Left lung (tissue), 10 donors: ENCODE results near the gene TSKS. TPM values are rescaled to one million over a fixed set of nuclear protein-coding genes. Genes with fewer than 3 reads are reported as not detected.

Experiments
- ATAC-seq: fragments of 200-7000 bp; cut with Tn5 transposase; one replicate; pipeline ENCODE4 v1.9.1; 2020; ENCODE audit warnings: moderate library complexity
- DNase-seq, 4 donors: peaks; one replicate each; pipeline ENCODE4 v3.0.0-alpha.2; 2013 to 2020
- H3K27ac ChIP-seq, 2 donors: fragments of 200-600 bp; sonication (generic) in 1 of 2; one replicate each; pipeline versions ENCODE4 v1.5.0 to v1.8.0; 2020 to 2021
- H3K27me3 ChIP-seq, 2 donors: fragments of 200-600 bp; sonication (generic) in 1 of 2; one replicate each; pipeline versions ENCODE4 v1.5.0 to v1.8.0; 2020 to 2021
- H3K36me3 ChIP-seq, 2 donors: fragments of 200-600 bp; sonication (generic) in 1 of 2; one replicate each; pipeline versions ENCODE4 v1.5.0 to v1.8.0; 2020 to 2021
- H3K4me1 ChIP-seq, 2 donors: fragments of 200-600 bp; one replicate each; pipeline ENCODE4 v1.8.0; 2021
- H3K4me3 ChIP-seq, 2 donors: fragments of 200-600 bp; sonication (generic) in 1 of 2; one replicate each; pipeline versions ENCODE4 v1.5.0 to v1.8.0; 2020 to 2021; ENCODE audit warnings: mild to moderate bottlenecking in 1 of 2
- H3K9me3 ChIP-seq, 2 donors: fragments of 200-600 bp; sonication (generic) in 1 of 2; one replicate each; pipeline versions ENCODE4 v1.5.0 to v1.8.0; 2020 to 2021
- CTCF ChIP-seq, 2 donors: fragments of 200-600 bp; sonication (generic) in 1 of 2; IDR thresholded peaks; one replicate each; pipeline versions ENCODE4 v1.5.0 to v1.8.0; 2021; ENCODE audit warnings: antibody characterized with exemption in 2 of 2
- intact Hi-C, 2 donors: fragments of 100-400 bp; cut with DNase I; formaldehyde crosslinking; loops; one replicate each; pipeline versions ENCODE4 v1.11.2 to v1.14.2; 2022
- polyA plus RNA-seq, 6 donors: library from polyadenylated mRNA; unstranded; fragments of 120-200 nt; gene quantifications; one replicate each; pipeline ENCODE4 v1.2.1, GENCODE V29; 2013; ENCODE audit not compliant: insufficient read length in 6 of 6
- total RNA-seq, 2 donors: library from RNA; stranded (reverse); fragmentation: NEBNext Ultra II Directional; extraction: Animal tissue kit (Norgen Biotek cat#: 25700); gene quantifications; one replicate each; pipeline ENCODE4 v1.2.1, GENCODE V29; 2021
- donor health status: DM: no; HTN: yes; CAD: no.
- donor health status: DM: no; HTN: no; CAD: no.

TSKS gene
- total and polyA plus RNA-seq, 8 donors, result 0.17 to 0.45 (median 0.24) TPM; not detected in 1

- peaks cover 0 to 49% of the 10 kb centered on the region in 2 donors for H3K36me3 ChIP-seq
- no peak overlapping the region for H3K4me3 ChIP-seq
- intact Hi-C loops, result no loop called here
- H3K27me3 ChIP-seq, result no peaks in the 10 kb centered on the region
- no peak overlapping the region for H3K27ac ChIP-seq
- no peak for TF ChIP-seq CTCF (IDR thresholded peaks at IDR 0.05)
- peaks cover 7 to 30% of the 10 kb centered on the region in 2 donors for H3K4me1 ChIP-seq
- DNase-seq, result no peak
- H3K9me3 ChIP-seq, result no peaks in the 10 kb centered on the region
- ATAC-seq, result no peak
These were observed 43.5 kb upstream of the TSKS start for GRCh38 chr19:49806620-49806959.

- H3K4me3 ChIP-seq, result no peak overlapping the region
- DNase-seq, result no peak
- no peaks in the 10 kb centered on the region for H3K27me3 ChIP-seq
- no peaks in the 10 kb centered on the region for H3K9me3 ChIP-seq
- TF ChIP-seq CTCF (IDR thresholded peaks at IDR 0.05), result no peak
- H3K4me1 ChIP-seq, result peaks cover 7 to 30% of the 10 kb centered on the region in 2 donors
- intact Hi-C loops, result no loop called here
- ATAC-seq, result no peak
- H3K36me3 ChIP-seq, result peaks cover 0 to 55% of the 10 kb centered on the region in 2 donors
- H3K27ac ChIP-seq, result no peak overlapping the region
These were observed 42.9 kb upstream of the TSKS start for GRCh38 chr19:49805822-49806619.

- Histone ChIP-seq H3K27me3 (no peaks in the 10 kb centered on the region), H3K36me3 (peaks cover 0 to 80% of the 10 kb centered on the region in 2 donors), H3K4me3 (no peak overlapping the region), H3K27ac (no peak overlapping the region), H3K9me3 (no peaks in the 10 kb centered on the region), H3K4me1 (peaks cover 0 to 14% of the 10 kb centered on the region in 2 donors)
- intact Hi-C loops, result no loop called here
- no peak for ATAC-seq
- no peak for TF ChIP-seq CTCF (IDR thresholded peaks at IDR 0.05)
- DNase-seq, result no peak
These were observed 40.4 kb upstream of the TSKS start for GRCh38 chr19:49803529-49803856.

GRCh38 chr19:49802836-49803528, 39.9 kb upstream of the TSKS start:
- H3K9me3 ChIP-seq, result no peaks in the 10 kb centered on the region
- no peak overlapping the region for H3K4me3 ChIP-seq
- peaks cover 0 to 8% of the 10 kb centered on the region in 2 donors for H3K4me1 ChIP-seq
- DNase-seq (no peak), ATAC-seq (no peak)
- intact Hi-C loops, result no loop called here
- no peaks in the 10 kb centered on the region for H3K27me3 ChIP-seq
- TF ChIP-seq CTCF (IDR thresholded peaks at IDR 0.05), result no peak
- peaks cover 0 to 85% of the 10 kb centered on the region in 2 donors for H3K36me3 ChIP-seq
- no peak overlapping the region for H3K27ac ChIP-seq

GRCh38 chr19:49801966-49802661, 39.0 kb upstream of the TSKS start:
- no peaks in the 10 kb centered on the region for H3K4me1 ChIP-seq
- intact Hi-C loops, result no loop called here
- peak; percentile 41 for ATAC-seq
- peaks cover 0 to 94% of the 10 kb centered on the region in 2 donors for H3K36me3 ChIP-seq
- no peaks in the 10 kb centered on the region for H3K9me3 ChIP-seq
- TF ChIP-seq CTCF (IDR thresholded peaks at IDR 0.05), result no peak
- peak overlapping the region in 1 of 2 donors; percentile 1 for H3K4me3 ChIP-seq
- H3K27ac ChIP-seq, result no peak overlapping the region
- DNase-seq, result peak in 3 of 4 donors; percentile 74 to 92 (median 90)
- H3K27me3 ChIP-seq, result no peaks in the 10 kb centered on the region
